ENCODE data around the gene ARL17B.
"Not testable (repeated sequence)": the region's sequence is repeated elsewhere in the genome, so short reads cannot be mapped to it uniquely, and the experiment has no call there.

The ARL17B gene

GRCh38 chr17:46361145-46361735 is 326 bp downstream of the ARL17B start:
- H3K4me1 Mint-ChIP-seq (ENCODE audit: low read depth in 2 of 2); H3K9me3 Mint-ChIP-seq: not testable (repeated sequence)

GRCh38 chr17:46353856-46354255 is 7.7 kb downstream of the ARL17B start:
- not testable (repeated sequence) for H3K4me3 Mint-ChIP-seq; H3K9me3 Mint-ChIP-seq; DNase-seq; H3K27ac Mint-ChIP-seq; H3K27me3 Mint-ChIP-seq; H3K36me3 Mint-ChIP-seq (ENCODE audit: insufficient read depth); ATAC-seq (replicated peaks); H3K4me1 Mint-ChIP-seq (ENCODE audit: low read depth in 2 of 2)

More at GRCh38 chr17:46361145-46361735, 326 bp downstream of the ARL17B start:
- not testable (repeated sequence) for H3K4me3 Mint-ChIP-seq; H3K27ac Mint-ChIP-seq; H3K36me3 Mint-ChIP-seq (ENCODE audit: insufficient read depth); H3K27me3 Mint-ChIP-seq; DNase-seq
- peak; percentile 41 for ATAC-seq (replicated peaks)

GRCh38 chr17:46349060-46349459 is 12.5 kb downstream of the ARL17B start:
- ATAC-seq (replicated peaks); H3K4me1 Mint-ChIP-seq (ENCODE audit: low read depth in 2 of 2); H3K27ac Mint-ChIP-seq; H3K9me3 Mint-ChIP-seq; H3K27me3 Mint-ChIP-seq; H3K4me3 Mint-ChIP-seq; H3K36me3 Mint-ChIP-seq (ENCODE audit: insufficient read depth); DNase-seq: not testable (repeated sequence)

GRCh38 chr17:46348345-46348744 is 13.2 kb downstream of the ARL17B start:
- H3K9me3 Mint-ChIP-seq, H3K4me3 Mint-ChIP-seq: not testable (repeated sequence)

GRCh38 chr17:46342131-46342530 is 19.4 kb downstream of the ARL17B start:
- not testable (repeated sequence) for H3K27me3 Mint-ChIP-seq; DNase-seq; H3K27ac Mint-ChIP-seq; H3K4me1 Mint-ChIP-seq (ENCODE audit: low read depth in 2 of 2); ATAC-seq (replicated peaks); H3K36me3 Mint-ChIP-seq (ENCODE audit: insufficient read depth); H3K9me3 Mint-ChIP-seq; H3K4me3 Mint-ChIP-seq

More at GRCh38 chr17:46348345-46348744, 13.2 kb downstream of the ARL17B start:
- not testable (repeated sequence) for H3K27me3 Mint-ChIP-seq; DNase-seq; H3K4me1 Mint-ChIP-seq (ENCODE audit: low read depth in 2 of 2); H3K27ac Mint-ChIP-seq; H3K36me3 Mint-ChIP-seq (ENCODE audit: insufficient read depth)
- ATAC-seq (replicated peaks): peak; percentile 65

- not testable (repeated sequence) for H3K36me3 Mint-ChIP-seq (ENCODE audit: insufficient read depth)
Measured at GRCh38 chr17:46341220-46341619, 20.3 kb downstream of the ARL17B start.

GRCh38 chr17:46294831-46295230 is 66.7 kb downstream of the ARL17B start, which contains the start of gene LRRC37A:
Gene LRRC37A, plus strand, starts transcription at chr17:46295131. Its CDS starts 3 bp downstream, at chr17:46295134.
- not testable (repeated sequence) for DNase-seq; H3K9me3 Mint-ChIP-seq; H3K36me3 Mint-ChIP-seq (ENCODE audit: insufficient read depth); H3K4me1 Mint-ChIP-seq (ENCODE audit: low read depth in 2 of 2); ATAC-seq (replicated peaks); H3K4me3 Mint-ChIP-seq; H3K27ac Mint-ChIP-seq; H3K27me3 Mint-ChIP-seq

More at GRCh38 chr17:46341220-46341619, 20.3 kb downstream of the ARL17B start:
- ATAC-seq (replicated peaks); H3K9me3 Mint-ChIP-seq; DNase-seq; H3K27me3 Mint-ChIP-seq; H3K4me1 Mint-ChIP-seq (ENCODE audit: low read depth in 2 of 2); H3K4me3 Mint-ChIP-seq; H3K27ac Mint-ChIP-seq: not testable (repeated sequence)

GRCh38 chr17:46291618-46292017 is 69.9 kb downstream of the ARL17B start:
- not testable (repeated sequence) for H3K9me3 Mint-ChIP-seq; H3K36me3 Mint-ChIP-seq (ENCODE audit: insufficient read depth); H3K27me3 Mint-ChIP-seq; ATAC-seq (replicated peaks); H3K4me3 Mint-ChIP-seq; DNase-seq
- Mint-ChIP-seq H3K27ac (peak overlapping the region; percentile 31 to 59), H3K4me1 (ENCODE audit: low read depth in 2 of 2) (peaks cover 10% of the 10 kb centered on the region in 2 donors)

- H3K36me3 Mint-ChIP-seq (ENCODE audit: insufficient read depth); H3K9me3 Mint-ChIP-seq; H3K4me3 Mint-ChIP-seq; DNase-seq; H3K27me3 Mint-ChIP-seq: not testable (repeated sequence)
- peak overlapping the region; percentile 31 to 59 for H3K27ac Mint-ChIP-seq
- peaks cover 11% of the 10 kb centered on the region in 2 donors for H3K4me1 Mint-ChIP-seq (ENCODE audit: low read depth in 2 of 2)
- peak; percentile 59 for ATAC-seq (replicated peaks)
Measured at GRCh38 chr17:46290906-46291546, 70.5 kb downstream of the ARL17B start.

- not testable (repeated sequence) for H3K27me3 Mint-ChIP-seq; DNase-seq; ATAC-seq (replicated peaks); H3K36me3 Mint-ChIP-seq (ENCODE audit: insufficient read depth); H3K4me3 Mint-ChIP-seq; H3K27ac Mint-ChIP-seq; H3K9me3 Mint-ChIP-seq
- peaks cover 13 to 24% of the 10 kb centered on the region in 2 donors for H3K4me1 Mint-ChIP-seq (ENCODE audit: low read depth in 2 of 2)
Measured at GRCh38 chr17:46287587-46287986, 74.0 kb downstream of the ARL17B start.

- not testable (repeated sequence) for H3K4me3 Mint-ChIP-seq; H3K9me3 Mint-ChIP-seq; H3K27me3 Mint-ChIP-seq; H3K36me3 Mint-ChIP-seq (ENCODE audit: insufficient read depth)
- Mint-ChIP-seq H3K4me1 (ENCODE audit: low read depth in 2 of 2) (peaks cover 13 to 24% of the 10 kb centered on the region in 2 donors), H3K27ac (peak overlapping the region; percentile 49 to 59)
- ATAC-seq (replicated peaks): peak; percentile 96
- DNase-seq: peak; percentile 75 to 77 (median 77)
Measured at GRCh38 chr17:46286764-46287221, 74.8 kb downstream of the ARL17B start.

- not testable (repeated sequence) for DNase-seq; H3K9me3 Mint-ChIP-seq; ATAC-seq (replicated peaks); H3K4me3 Mint-ChIP-seq; H3K27ac Mint-ChIP-seq; H3K36me3 Mint-ChIP-seq (ENCODE audit: insufficient read depth); H3K27me3 Mint-ChIP-seq
- H3K4me1 Mint-ChIP-seq (ENCODE audit: low read depth in 2 of 2): peaks cover 7 to 20% of the 10 kb centered on the region in 2 donors
Measured at GRCh38 chr17:46285500-46285899, 76.1 kb downstream of the ARL17B start.

GRCh38 chr17:46284467-46284866 is 77.1 kb downstream of the ARL17B start:
- not testable (repeated sequence) for DNase-seq, H3K4me3 Mint-ChIP-seq

GRCh38 chr17:46282635-46283034 is 78.9 kb downstream of the ARL17B start:
- not testable (repeated sequence) for H3K36me3 Mint-ChIP-seq (ENCODE audit: insufficient read depth); H3K27ac Mint-ChIP-seq; H3K4me3 Mint-ChIP-seq; ATAC-seq (replicated peaks); H3K9me3 Mint-ChIP-seq; DNase-seq; H3K27me3 Mint-ChIP-seq
- H3K4me1 Mint-ChIP-seq (ENCODE audit: low read depth in 2 of 2): peaks cover 7 to 20% of the 10 kb centered on the region in 2 donors

More at GRCh38 chr17:46284467-46284866, 77.1 kb downstream of the ARL17B start:
- H3K9me3 Mint-ChIP-seq; H3K27me3 Mint-ChIP-seq; H3K36me3 Mint-ChIP-seq (ENCODE audit: insufficient read depth): not testable (repeated sequence)
- peak; percentile 45 for ATAC-seq (replicated peaks)
- Mint-ChIP-seq H3K4me1 (ENCODE audit: low read depth in 2 of 2) (peaks cover 7 to 20% of the 10 kb centered on the region in 2 donors), H3K27ac (peak overlapping the region in 1 of 2 donors; percentile 21)
